GM19395 (cell line): Measurements from ENCODE around the gene ANO1.

ENCODE experiments used
- ATAC-seq: cut with Tn5 transposase; IDR thresholded peaks from one replicate; pipeline ENCODE4 v1.9.1; 2021; ENCODE audit warnings: mild to moderate bottlenecking, moderate library complexity; ENCODE audit not compliant: unreplicated experiment

The ANO1 gene

GRCh38 chr11:70049045-70049444 lies 29.1 kb upstream of the ANO1 start:
- ATAC-seq = no peak

- no peak for ATAC-seq
Observed at GRCh38 chr11:70050243-70050642, 27.9 kb upstream of the ANO1 start.

DNA sequence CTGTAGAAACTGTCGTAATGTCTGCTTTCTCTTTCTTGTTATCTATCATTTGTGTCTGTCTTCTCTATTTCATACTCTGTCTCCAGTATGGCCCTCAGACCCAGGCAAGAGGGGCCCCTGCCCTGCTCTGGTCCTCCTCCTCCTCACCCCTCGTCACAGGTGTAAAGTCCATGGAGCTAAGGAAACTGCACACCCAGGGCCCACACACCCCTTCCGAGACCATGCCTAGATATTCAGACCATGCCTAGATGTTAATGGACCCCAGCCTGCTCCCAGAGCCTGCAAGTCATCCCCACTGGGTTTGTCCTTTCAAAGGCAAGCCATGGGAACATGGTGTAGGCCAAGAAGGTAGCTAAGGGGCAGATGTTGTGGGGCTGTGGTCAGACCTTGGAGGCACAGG lies 24.1 kb upstream of the ANO1 start:
- ATAC-seq = no peak

DNA sequence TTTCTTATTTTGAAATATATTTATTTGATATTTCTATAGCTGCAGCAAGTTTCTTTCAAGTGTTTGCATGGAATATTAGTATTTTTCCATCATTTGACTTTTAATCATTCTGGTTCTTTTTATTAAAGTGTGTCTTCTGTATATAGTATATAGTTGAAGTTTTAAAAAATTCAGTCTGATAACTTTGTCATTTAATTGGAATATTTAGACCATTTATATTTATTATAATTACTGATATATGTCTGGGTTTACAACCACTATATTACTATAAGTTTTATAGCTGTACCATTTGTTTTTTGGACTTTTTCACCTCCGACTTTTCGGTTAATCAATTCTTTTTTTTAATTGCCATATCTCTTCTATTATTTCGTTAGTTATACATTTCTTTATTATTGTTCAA lies 22.7 kb upstream of the ANO1 start:
- ATAC-seq = no peak

GRCh38 chr11:70057080-70057479 lies 21.0 kb upstream of the ANO1 start:
- no peak for ATAC-seq

DNA sequence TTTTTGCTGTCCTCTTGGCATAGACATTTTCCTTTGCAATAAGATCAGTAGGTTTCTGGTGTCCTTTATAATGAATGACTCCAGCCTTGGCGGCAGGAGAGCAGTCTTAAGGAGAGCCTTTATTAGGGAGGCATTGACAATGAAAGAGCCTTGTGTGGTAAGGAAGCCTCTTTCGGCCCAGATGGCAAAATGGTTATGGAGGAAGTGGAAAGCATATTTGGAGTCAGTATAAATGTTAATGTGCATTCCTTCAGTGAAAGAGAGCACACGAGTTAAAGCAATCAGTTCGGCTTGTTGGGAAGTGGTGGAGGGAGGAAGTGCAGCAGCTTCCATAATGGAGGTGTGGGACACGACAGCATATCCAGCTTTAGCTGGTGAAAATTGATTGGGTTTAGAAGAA lies 18.1 kb upstream of the ANO1 start:
- no peak for ATAC-seq

DNA sequence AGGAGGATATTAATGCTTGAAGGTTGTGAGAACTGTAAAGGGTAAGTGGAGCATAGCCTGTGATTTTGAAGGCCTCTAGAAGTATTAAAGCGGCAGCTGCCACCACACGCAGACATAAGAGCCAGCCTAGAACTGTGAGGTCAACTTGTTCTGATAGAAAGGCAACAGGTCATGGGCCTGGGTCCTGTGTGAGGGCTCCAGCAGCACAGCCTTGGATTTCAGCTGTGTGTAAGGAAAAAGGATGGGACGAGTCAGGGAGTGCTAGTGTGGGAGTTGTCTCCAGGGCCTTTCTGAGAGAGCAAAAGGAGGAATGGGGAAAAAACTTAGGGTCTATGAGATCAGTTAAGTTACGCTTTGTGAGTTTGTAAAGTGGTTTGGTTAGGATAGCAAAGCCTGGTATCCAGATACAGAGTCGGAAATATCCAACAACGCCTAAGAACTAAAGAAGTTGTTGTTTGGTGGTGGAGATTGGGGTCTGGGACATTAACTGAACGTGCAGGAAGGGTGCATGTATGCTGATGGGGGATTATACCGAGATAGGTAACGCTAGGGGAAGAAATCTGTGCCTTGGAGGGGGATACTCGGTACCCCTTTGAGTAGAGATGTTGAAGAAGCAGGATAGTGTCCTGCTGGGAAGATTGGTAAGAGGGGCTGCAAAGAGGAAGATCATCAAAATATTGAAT lies 17.4 kb upstream of the ANO1 start:
- no peak for ATAC-seq

DNA sequence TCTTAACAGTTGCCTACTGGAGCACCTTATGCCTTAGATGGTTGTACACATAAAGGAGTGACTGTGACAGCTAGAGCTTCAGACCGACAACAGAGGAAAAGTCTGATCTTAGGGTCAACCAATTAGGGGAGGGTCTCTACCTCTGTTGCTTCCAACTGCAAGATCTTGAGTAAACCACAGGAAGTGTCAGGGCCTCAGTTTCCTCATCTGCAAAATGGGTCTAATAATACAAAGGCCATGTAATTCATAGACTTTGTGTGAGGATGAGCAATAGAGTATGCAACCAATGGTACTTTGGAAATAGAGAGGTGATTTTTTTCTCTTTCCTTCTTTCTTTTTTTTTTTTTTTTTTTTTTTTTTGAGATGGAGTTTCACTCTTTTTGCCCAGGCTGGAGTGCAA lies 16.4 kb upstream of the ANO1 start:
- ATAC-seq = no peak

DNA sequence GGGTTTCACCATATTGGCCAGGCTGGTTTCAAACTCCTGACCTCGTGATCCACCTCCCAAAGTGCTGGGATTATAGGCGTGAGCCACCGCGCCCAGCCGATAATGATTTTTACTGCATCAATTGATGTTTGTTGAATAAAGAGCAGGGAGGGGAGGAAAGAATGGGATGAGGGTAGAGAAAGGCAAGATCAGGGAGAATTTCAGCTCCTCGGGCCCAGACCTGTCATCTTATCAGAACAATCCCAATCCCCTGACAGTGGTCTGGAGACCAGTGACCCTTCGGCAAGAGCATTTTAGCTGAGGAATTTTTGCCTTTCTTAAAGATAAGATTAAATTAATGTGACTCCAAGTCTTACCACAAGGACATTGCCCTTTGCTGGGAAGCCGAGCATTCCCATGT lies 15.0 kb upstream of the ANO1 start:
- no peak for ATAC-seq

DNA sequence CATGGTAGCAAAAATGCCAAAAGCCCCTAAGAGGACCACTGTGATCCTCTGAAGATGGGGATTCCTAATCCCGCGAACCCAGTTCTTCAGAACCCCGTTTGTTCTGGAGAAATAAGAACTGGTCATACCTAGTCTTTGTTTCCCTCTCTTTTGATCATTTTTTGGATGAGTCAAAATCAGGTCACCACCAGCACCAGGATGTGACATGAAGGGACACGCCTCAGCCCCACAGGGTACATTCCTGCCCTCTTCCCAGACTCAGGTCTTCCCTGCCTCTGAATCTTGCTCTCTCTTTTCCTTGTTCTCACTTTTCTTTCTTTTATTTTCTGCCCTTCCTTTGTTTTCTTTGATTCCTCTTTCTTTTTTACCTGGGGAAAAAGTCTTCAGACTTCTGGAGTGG lies 14.6 kb upstream of the ANO1 start:
- ATAC-seq = no peak

DNA sequence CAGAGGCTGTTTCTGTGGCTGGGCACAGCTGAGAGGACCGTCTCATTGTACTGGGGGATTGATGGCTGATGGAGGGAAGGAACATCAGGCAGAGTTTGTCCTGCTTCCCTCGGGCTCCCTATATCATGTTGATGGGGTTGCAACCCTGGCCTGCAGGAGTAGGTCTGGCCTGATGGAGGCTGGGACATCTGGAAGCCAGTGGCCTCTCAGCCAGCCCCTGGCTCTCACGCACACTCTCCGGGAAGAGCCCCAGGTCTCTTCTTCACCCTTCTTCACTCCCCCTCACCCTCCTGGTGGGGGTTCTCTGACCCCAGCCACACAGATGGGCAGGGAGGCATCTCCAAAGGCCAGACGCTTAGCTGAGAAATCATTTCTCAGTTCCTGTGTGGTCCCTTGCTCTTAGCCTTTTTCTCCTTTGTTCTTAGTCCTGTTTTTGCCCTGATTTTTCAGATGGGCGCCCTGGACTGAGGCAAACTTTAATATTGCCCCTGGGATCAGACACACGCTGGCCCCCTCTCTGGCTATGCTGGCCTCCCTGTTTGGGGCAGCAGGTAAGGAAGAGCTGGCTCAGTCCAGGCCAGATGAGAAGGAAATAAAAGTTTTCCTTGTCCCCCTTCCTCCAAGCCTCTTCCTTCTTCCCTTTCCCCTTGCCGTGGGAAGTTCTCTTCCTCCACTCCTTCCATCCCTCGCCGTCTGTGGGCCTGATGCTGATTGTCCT lies 13.9 kb upstream of the ANO1 start:
- no peak for ATAC-seq

- no peak for ATAC-seq
Observed at GRCh38 chr11:70064726-70065317, 13.3 kb upstream of the ANO1 start.

GRCh38 chr11:70065318-70066135 lies 12.6 kb upstream of the ANO1 start:
- no peak for ATAC-seq

DNA sequence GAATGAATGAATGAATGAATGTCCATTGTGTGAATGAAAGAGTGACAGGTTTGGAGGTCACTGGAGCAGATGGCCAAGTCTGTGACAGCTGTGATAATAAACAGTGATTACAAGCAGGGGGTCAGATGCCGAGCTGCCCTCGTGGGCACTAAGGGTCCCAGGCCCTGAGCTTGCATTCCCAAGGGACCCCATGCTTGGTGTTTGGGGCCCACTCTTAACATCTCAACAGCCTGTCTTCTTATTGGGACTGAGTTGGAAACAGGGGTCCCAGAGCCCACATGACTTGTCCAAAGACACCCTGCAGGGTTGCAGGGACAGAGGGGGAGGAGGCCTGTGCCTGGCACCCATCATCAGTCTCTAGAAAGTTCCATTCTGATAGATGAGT lies 12.0 kb upstream of the ANO1 start:
- no peak for ATAC-seq

GRCh38 chr11:70066628-70067027 lies 11.5 kb upstream of the ANO1 start:
- no peak for ATAC-seq

- ATAC-seq = no peak
Observed at GRCh38 chr11:70067036-70067435, 11.1 kb upstream of the ANO1 start.

DNA sequence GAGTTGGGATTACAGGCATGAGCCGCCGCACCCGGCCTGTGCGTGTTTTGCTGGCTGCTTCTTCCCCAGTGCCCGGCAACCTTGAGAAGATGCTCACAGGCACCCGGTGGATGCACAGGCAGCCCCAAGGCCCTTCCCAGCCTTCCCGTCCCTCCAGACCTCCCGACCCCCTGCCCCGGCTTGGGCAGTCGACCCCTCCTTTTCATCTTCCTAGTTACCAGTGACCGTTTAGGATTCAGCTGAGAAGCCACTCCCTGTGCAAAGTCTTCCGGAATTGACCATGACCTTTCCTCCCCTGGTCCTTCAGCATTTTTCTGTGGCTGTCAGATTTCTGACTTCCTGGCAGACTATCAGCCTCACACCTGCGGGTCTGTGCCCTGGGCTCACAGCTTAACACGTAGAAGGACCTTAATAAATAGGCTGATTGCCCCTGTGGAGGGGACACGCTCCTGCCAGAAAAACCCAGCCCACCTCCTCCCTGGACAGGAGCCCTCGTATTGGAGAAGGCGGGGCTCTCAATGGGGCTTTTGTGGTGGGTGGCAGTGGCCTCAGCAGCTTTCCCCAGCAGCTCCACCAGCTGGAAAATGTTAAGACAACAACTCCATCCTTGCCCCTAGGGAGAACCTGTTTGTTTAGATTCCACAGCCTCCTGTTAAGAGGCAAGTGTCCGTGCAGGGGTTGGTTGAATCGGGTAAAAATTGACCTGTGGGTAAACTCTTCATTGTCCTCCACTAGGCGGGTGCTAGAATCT lies 10.4 kb upstream of the ANO1 start:
- ATAC-seq = no peak

GRCh38 chr11:70068345-70068744 lies 9.8 kb upstream of the ANO1 start:
- no peak for ATAC-seq

- no peak for ATAC-seq
Observed at GRCh38 chr11:70068950-70069349, 9.2 kb upstream of the ANO1 start.

GRCh38 chr11:70070706-70071105 lies 7.4 kb upstream of the ANO1 start:
- ATAC-seq = no peak

GRCh38 chr11:70071996-70072395 lies 6.1 kb upstream of the ANO1 start:
- ATAC-seq = no peak
